Fibroblast of lung (primary cell): ENCODE data around the gene BCAT1. TPM values are rescaled to one million over a fixed set of nuclear protein-coding genes. Genes with fewer than 3 reads are reported as not detected.
A peak's percentile ranks its signal among the peaks of the same experiment; 100 is the strongest.

ENCODE experiments used
- DNase-seq, 2 donors: peaks; one replicate each; pipeline versions ENCODE4 v3.0.0 to v3.0.0-alpha.2; 2010; ENCODE audit warnings: low read depth in 2 of 2
- H2AFZ ChIP-seq: 2 replicates; pipeline ENCODE4 v1.5.1; 2012; ENCODE audit warnings: low read length, control low read depth, inconsistent platforms
- H3K27ac ChIP-seq: 2 replicates; pipeline ENCODE4 v1.5.1; 2011; ENCODE audit warnings: low read length, control low read depth; ENCODE audit not compliant: insufficient read depth
- H3K27me3 ChIP-seq: 2 replicates; pipeline ENCODE4 v1.5.1; 2011; ENCODE audit warnings: mild to moderate bottlenecking, low read length; ENCODE audit not compliant: control insufficient read depth, insufficient read depth
- H3K36me3 ChIP-seq: 2 replicates; pipeline ENCODE4 v1.5.1; 2011; ENCODE audit warnings: low read length; ENCODE audit not compliant: control insufficient read depth, insufficient read depth
- H3K4me1 ChIP-seq: 2 replicates; pipeline ENCODE4 v1.5.1; 2011; ENCODE audit warnings: low read length; ENCODE audit not compliant: control insufficient read depth, insufficient read depth; ENCODE audit errors: extremely low read depth
- H3K4me2 ChIP-seq: 2 replicates; pipeline ENCODE4 v1.5.1; 2011; ENCODE audit warnings: low read length, control low read depth; ENCODE audit not compliant: insufficient read depth; ENCODE audit errors: extremely low read depth
- H3K4me3 ChIP-seq, 4 experiments: fragments of 200-600 bp in 1 of 4; sonication (generic) in 1 of 4; replicated peaks in 1 of 4; 2 replicates each; pipeline ENCODE4 v1.5.1; 2011 to 2016; ENCODE audit warnings: low read length in 4 of 4, low read depth in 3 of 4, mild to moderate bottlenecking in 3 of 4, control low read depth in 2 of 4, inconsistent platforms in 1 of 4, mixed read lengths in 1 of 4; ENCODE audit not compliant: insufficient read depth in 1 of 4; ENCODE audit errors: control extremely low read depth in 1 of 4
- H3K79me2 ChIP-seq: 2 replicates; pipeline ENCODE4 v1.5.1; 2012; ENCODE audit warnings: mild to moderate bottlenecking, low read length, inconsistent platforms; ENCODE audit not compliant: control insufficient read depth, insufficient read depth
- H3K9ac ChIP-seq: 2 replicates; pipeline ENCODE4 v1.5.1; 2011; ENCODE audit warnings: mild to moderate bottlenecking, low read length, control low read depth; ENCODE audit not compliant: insufficient read depth
- H3K9me3 ChIP-seq: 2 replicates; pipeline ENCODE4 v1.5.1; 2012; ENCODE audit warnings: low read depth, low read length; ENCODE audit not compliant: control insufficient read depth, insufficient read depth
- H4K20me1 ChIP-seq: 2 replicates; pipeline ENCODE4 v1.5.1; 2011; ENCODE audit warnings: low read length; ENCODE audit not compliant: control insufficient read depth, insufficient read depth; ENCODE audit errors: extremely low read depth
- CTCF ChIP-seq, 2 donors: IDR thresholded peaks in 1 of 2; conservative IDR thresholded peaks in 1 of 2; 1 replicate in 1 of 2; 2 replicates in 1 of 2; pipeline ENCODE4 v1.5.1; 2011 to 2012; ENCODE audit warnings: low read length in 2 of 2, control low read depth in 1 of 2, inconsistent platforms in 1 of 2, low read depth in 1 of 2, mild to moderate bottlenecking in 1 of 2
- EZH2 ChIP-seq: IDR thresholded peaks from 2 replicates; pipeline ENCODE4 v1.5.1; 2012; ENCODE audit warnings: low read length, control low read depth, mild to moderate bottlenecking; ENCODE audit errors: missing control alignments
- polyA plus RNA-seq, 2 donors: library from polyadenylated mRNA; depleted of rRNA in 1 of 2; stranded (reverse) in 1 of 2; unstranded in 1 of 2; fragments of >200 nt; gene quantifications; 2 replicates each; pipeline ENCODE4 v1.2.1, GENCODE V29; 2011 to 2012; ENCODE audit warnings: missing spikeins in 1 of 2
- total RNA-seq: library from RNA; depleted of rRNA; stranded (reverse); fragments of >200 nt; gene quantifications from 2 replicates; pipeline ENCODE4 v1.2.1, GENCODE V29; 2014

Gene BCAT1
- total and polyA plus RNA-seq, 2 donors (not counting 1 experiment from before 2014, with no cell fraction given), result 27.8 to 162 TPM

DNA sequence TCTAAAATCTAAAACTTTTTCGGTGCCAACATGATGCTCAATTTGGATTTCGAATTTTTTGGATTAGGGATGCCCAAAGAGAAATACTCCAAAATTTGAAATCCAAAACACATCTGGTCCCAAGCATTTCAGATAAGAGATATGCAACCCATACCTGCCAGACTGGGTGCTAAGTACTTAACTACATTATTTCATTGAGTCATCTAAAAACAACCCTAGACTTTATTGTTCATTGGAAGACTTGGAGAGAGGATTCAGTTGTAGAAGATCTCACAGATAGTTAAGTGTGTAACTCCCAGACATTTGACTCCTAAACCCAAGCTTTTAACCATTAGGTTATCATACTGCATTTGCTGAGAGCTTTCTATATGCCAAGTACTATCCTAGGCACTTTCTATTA lies 102.2 kb downstream of the BCAT1 start:
- Histone ChIP-seq H3K79me2 (no peaks in the 10 kb centered on the region), H3K4me3 (no peak overlapping the region), H4K20me1 (no peaks in the 10 kb centered on the region), H3K27me3 (no peaks in the 10 kb centered on the region), H2AFZ (no peak overlapping the region), H3K27ac (no peak overlapping the region), H3K4me2 (no peak overlapping the region), H3K36me3 (no peaks in the 10 kb centered on the region), H3K9me3 (no peaks in the 10 kb centered on the region), H3K4me1 (no peaks in the 10 kb centered on the region), H3K9ac (no peak overlapping the region)
- no peak for DNase-seq
- TF ChIP-seq EZH2 (no peak), CTCF (conservative IDR thresholded peaks at IDR 0.05 in 1 of 2, IDR thresholded peaks at IDR 0.05 in 1 of 2; ENCODE audit: low read depth in 1 of 2, low read length in 2 of 2) (no peak)

DNA sequence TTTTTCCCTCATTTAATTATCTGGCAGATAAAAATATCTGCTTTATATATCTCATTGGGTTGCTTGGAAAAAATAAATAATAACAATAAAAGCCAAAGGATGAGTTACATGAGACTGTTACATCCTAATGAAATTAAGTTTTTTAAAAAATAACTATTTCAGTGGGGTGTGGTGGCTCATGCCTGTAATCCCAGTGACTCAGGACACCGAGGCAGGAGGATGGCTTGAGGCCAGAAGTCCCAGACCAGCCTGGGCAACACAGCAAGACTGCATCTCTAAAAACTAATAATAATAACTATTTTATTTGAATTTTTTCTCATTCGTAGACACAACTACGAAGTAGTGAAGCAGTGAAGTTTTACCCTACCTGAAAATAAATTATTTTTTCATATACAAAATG lies 103.3 kb downstream of the BCAT1 start:
- Histone ChIP-seq H3K27ac (no peak overlapping the region), H3K4me2 (no peak overlapping the region), H3K9me3 (no peaks in the 10 kb centered on the region), H3K4me1 (no peaks in the 10 kb centered on the region), H2AFZ (no peak overlapping the region), H3K27me3 (no peaks in the 10 kb centered on the region), H4K20me1 (no peaks in the 10 kb centered on the region), H3K4me3 (no peak overlapping the region), H3K36me3 (peaks cover 2% of the 10 kb centered on the region), H3K9ac (no peak overlapping the region), H3K79me2 (no peaks in the 10 kb centered on the region)
- DNase-seq, result no peak
- TF ChIP-seq CTCF (conservative IDR thresholded peaks at IDR 0.05 in 1 of 2, IDR thresholded peaks at IDR 0.05 in 1 of 2; ENCODE audit: low read depth in 1 of 2, low read length in 2 of 2), result no peak
- no peak for TF ChIP-seq EZH2

DNA sequence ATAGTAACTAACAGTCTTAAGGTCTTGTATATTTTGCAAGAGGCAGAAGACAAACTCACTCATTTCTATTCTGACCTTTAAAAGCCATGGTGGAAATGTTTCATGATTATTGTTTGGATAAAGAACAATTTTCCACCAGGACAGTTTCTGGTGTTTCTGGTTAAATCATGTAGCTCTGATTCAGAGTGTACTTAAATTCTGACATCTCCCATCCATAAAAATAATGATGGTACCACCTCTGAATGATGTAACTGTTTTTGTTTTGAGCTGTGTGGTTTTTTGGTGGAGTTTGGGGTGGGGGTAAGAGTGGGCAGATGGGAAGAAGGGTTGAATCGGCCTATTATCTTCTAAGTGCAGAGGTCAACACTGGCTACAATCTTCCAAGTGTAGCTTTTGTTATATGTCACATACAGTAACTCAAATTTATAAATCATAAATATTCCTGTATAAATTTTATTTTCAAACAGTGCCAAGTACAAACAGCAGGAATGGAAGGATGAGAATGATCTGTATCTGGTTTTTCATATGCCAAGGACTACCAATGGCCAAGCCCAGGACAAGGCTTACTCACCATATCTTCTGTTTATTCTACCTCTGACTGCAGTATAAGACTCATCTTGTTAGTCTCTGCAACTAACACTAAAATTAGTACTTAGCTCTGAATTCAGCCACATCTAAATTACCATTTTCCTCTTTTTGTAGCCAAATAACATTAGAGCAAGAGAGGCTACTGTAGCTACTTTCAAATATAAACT lies 108.7 kb downstream of the BCAT1 start:
- Histone ChIP-seq H3K79me2 (no peaks in the 10 kb centered on the region), H3K27me3 (no peaks in the 10 kb centered on the region), H3K27ac (no peak overlapping the region), H3K36me3 (peaks cover 5% of the 10 kb centered on the region), H3K9me3 (no peaks in the 10 kb centered on the region), H3K4me1 (peaks cover 12% of the 10 kb centered on the region), H3K4me2 (no peak overlapping the region), H3K4me3 (no peak overlapping the region), H3K9ac (no peak overlapping the region), H2AFZ (no peak overlapping the region), H4K20me1 (no peaks in the 10 kb centered on the region)
- peak; percentile 56 to 76 for DNase-seq
- TF ChIP-seq CTCF (conservative IDR thresholded peaks at IDR 0.05 in 1 of 2, IDR thresholded peaks at IDR 0.05 in 1 of 2; ENCODE audit: low read depth in 1 of 2, low read length in 2 of 2) (no peak), EZH2 (no peak)
